ENCODE measurements around the gene FUT9. TPM values are rescaled to one million over a fixed set of nuclear protein-coding genes. Genes with fewer than 3 reads are reported as not detected.

Gene FUT9
- total and polyA plus RNA-seq, 2 of the 8 experiments (the other 6 are each of a cell fraction or from before 2014, with no cell fraction given), result 0.85 to 4.9 TPM

GRCh38 chr6:96227135-96227534 lies 211.4 kb downstream of the FUT9 start:
- H4K5ac ChIP-seq (ENCODE audit: insufficient read length, low read depth, low read length), result no peak overlapping the region
- no peak overlapping the region for H2AFZ ChIP-seq (ENCODE audit: low read length)
- H3K4me2 ChIP-seq (ENCODE audit: insufficient read depth in 1 of 2, low read depth in 2 of 2, low read length in 2 of 2), result no peak overlapping the region
- POLR2A ChIA-PET (ENCODE audit: partially characterized antibody), result interaction anchor here (0.7 kb wide), 1 partner anchor 195 kb away, joined by 3 read pairs; no protein-coding TSS in a partner anchor
- H3K23ac ChIP-seq (ENCODE audit: insufficient read length), result no peak overlapping the region
- DNase-seq (ENCODE audit: low read depth in 1 of 2, low spot score in 2 of 2) (no peak), FAIRE-seq (no peak)
- no peak for TF ChIP-seq BRCA1 (IDR thresholded peaks at IDR 0.05; ENCODE audit: low read depth, low read length)
- no peak for TF ChIP-seq JUN (IDR thresholded peaks at IDR 0.05; ENCODE audit: low read depth, low read length)
- TF ChIP-seq KDM5A (IDR thresholded peaks at IDR 0.05; ENCODE audit: low read length), result no peak
- TF ChIP-seq JUND (IDR thresholded peaks at IDR 0.05; ENCODE audit: low read length), result no peak
- TF ChIP-seq SUZ12 (IDR thresholded peaks at IDR 0.05; ENCODE audit: low read length), result no peak
- TF ChIP-seq POU5F1 (IDR thresholded peaks at IDR 0.05; ENCODE audit: low read depth, low read length), result no peak
- TF ChIP-seq SRF (IDR thresholded peaks at IDR 0.05; ENCODE audit: low read depth, low read length), result no peak
- no peak overlapping the region for H2BK15ac ChIP-seq (ENCODE audit: low read length)
- H3K9ac ChIP-seq (replicated peaks in 1 of 4; ENCODE audit: extremely low read depth in 1 of 4, low read depth in 3 of 4, low read length in 3 of 4), result no peak overlapping the region
- H3K4me3 ChIP-seq (ENCODE audit: extremely low read depth in 1 of 4, insufficient read depth in 2 of 4, low read depth in 3 of 4, low read length in 4 of 4), result no peak overlapping the region
- no peak overlapping the region for H3K56ac ChIP-seq (replicated peaks; ENCODE audit: insufficient read length, low read depth, low read length)
- no peaks in the 10 kb centered on the region for H3K9me3 ChIP-seq (ENCODE audit: insufficient read depth in 2 of 2, low read depth in 1 of 2, low read length in 1 of 2)
- no peak overlapping the region for H2BK20ac ChIP-seq (ENCODE audit: low read length)
- H3K27me3 ChIP-seq (replicated peaks in 1 of 4; ENCODE audit: control insufficient read depth in 3 of 4, extremely low read depth in 1 of 4, insufficient read depth in 3 of 4, low read length in 3 of 4), result no peaks in the 10 kb centered on the region
- no peaks in the 10 kb centered on the region for H3K23me2 ChIP-seq (ENCODE audit: low read depth, low read length)
- no peak overlapping the region for H2BK120ac ChIP-seq (replicated peaks; ENCODE audit: low read depth, low read length)
- no peak overlapping the region for H3K4ac ChIP-seq (replicated peaks; ENCODE audit: insufficient read length, low read depth, low read length)
- no peak overlapping the region for H2BK12ac ChIP-seq (ENCODE audit: low read depth, low read length)
- no peak overlapping the region for H3K27ac ChIP-seq (ENCODE audit: low read depth, low read length)
- H3K14ac ChIP-seq (ENCODE audit: insufficient read length), result no peak overlapping the region
- CTCF ChIA-PET (ENCODE audit: partially characterized antibody), result interaction anchor here (0.7 to 1.0 kb wide), 2 partner anchors 11 to 241 kb away, joined by 3 to 5 read pairs; no protein-coding TSS in a partner anchor
- H3K18ac ChIP-seq (ENCODE audit: extremely low read depth, low read length), result no peak overlapping the region
- H2BK5ac ChIP-seq (ENCODE audit: low read depth, low read length), result no peak overlapping the region
- WGBS, 2 experiments (ENCODE audit: extremely low coverage in 1 of 2, insufficient coverage in 1 of 2, insufficient read length in 1 of 2, insufficient replicate concordance in 2 of 2, low coverage in 1 of 2, low lambda C conversion rate in 2 of 2, missing lambda C conversion rate in 1 of 2), result 91% methylated on average over 2 of the region's 2 CpGs; no CpG with 5 or more reads in 1 of the 2 experiments
- H3K36me3 ChIP-seq (ENCODE audit: control insufficient read depth in 2 of 4, insufficient read depth in 4 of 4, low read length in 3 of 4), result no peaks in the 10 kb centered on the region
- no peaks in the 10 kb centered on the region for H3K79me2 ChIP-seq (ENCODE audit: control insufficient read depth in 1 of 2, insufficient read depth in 2 of 2, low read length in 2 of 2)
- H3K4me1 ChIP-seq (replicated peaks in 1 of 4; ENCODE audit: control insufficient read depth in 3 of 4, insufficient read depth in 4 of 4, low read length in 3 of 4), result peaks cover 0 to 14% (median 6%) of the 10 kb centered on the region in 4 experiments; a peak in 4 of 7 replicates
- no peaks in the 10 kb centered on the region for H3K79me1 ChIP-seq (ENCODE audit: low read depth, low read length)
- no peaks in the 10 kb centered on the region for H4K20me1 ChIP-seq (replicated peaks in 1 of 2; ENCODE audit: control insufficient read depth in 1 of 2, insufficient read depth in 2 of 2, low read length in 2 of 2)
- H2AK5ac ChIP-seq (ENCODE audit: low read depth, low read length), result no peak overlapping the region
- H4K91ac ChIP-seq (replicated peaks; ENCODE audit: insufficient read length, low read length), result no peak overlapping the region
- H4K8ac ChIP-seq (ENCODE audit: extremely low read depth, insufficient read depth, low read length), result no peak overlapping the region
